CD1c-positive myeloid dendritic cell (primary cell): ENCODE measurements around the gene PITHD1.
"Not testable (repeated sequence)": the region's sequence is repeated elsewhere in the genome, so short reads cannot be mapped to it uniquely, and the experiment has no call there.

Experiments
- DNase-seq: peaks from one replicate; pipeline ENCODE4 v3.0.0-alpha.2; 2016; ENCODE audit errors: extremely low spot score

PITHD1 gene

DNA sequence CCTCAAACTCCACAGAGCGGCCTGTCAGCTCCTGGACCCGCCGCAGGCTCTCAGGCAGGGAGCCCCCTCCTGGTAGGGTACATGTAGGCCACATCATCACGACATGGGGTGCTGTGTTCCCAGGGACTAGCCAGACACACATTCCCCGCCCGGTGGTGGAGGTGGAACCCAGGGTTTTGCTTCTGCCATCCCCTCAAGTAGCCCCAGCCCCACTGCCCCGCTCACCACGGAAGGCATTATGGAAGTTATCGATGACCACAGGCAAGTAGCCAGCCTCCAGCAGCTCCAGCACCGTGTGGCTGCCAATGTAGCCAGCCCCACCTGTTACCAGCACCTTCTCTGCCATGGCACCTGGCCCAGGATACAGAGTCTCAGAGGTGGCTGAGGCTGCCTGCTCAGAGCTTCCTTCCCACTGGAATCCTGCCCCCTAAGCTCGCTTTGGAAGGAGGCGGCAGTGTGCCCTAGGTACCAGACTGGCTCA is 20.5 kb downstream of the PITHD1 start:
- DNase-seq, result no peak

DNA sequence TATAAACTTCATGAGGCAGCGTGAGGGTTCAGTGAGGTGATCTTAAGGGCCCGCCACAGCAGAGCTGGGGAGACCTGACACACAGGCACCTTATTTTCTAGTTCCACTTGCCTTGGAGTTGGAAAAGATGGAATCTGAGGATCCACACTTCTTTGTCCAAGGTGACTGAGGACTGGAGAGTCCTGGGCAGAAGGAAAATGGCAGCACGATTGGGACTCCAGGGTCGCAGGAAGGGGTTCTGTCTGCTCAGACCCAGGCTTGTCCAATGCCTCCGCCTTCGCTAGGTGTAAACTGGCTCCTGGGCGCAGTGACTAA is 21.0 kb downstream of the PITHD1 start:
- no peak for DNase-seq

DNA sequence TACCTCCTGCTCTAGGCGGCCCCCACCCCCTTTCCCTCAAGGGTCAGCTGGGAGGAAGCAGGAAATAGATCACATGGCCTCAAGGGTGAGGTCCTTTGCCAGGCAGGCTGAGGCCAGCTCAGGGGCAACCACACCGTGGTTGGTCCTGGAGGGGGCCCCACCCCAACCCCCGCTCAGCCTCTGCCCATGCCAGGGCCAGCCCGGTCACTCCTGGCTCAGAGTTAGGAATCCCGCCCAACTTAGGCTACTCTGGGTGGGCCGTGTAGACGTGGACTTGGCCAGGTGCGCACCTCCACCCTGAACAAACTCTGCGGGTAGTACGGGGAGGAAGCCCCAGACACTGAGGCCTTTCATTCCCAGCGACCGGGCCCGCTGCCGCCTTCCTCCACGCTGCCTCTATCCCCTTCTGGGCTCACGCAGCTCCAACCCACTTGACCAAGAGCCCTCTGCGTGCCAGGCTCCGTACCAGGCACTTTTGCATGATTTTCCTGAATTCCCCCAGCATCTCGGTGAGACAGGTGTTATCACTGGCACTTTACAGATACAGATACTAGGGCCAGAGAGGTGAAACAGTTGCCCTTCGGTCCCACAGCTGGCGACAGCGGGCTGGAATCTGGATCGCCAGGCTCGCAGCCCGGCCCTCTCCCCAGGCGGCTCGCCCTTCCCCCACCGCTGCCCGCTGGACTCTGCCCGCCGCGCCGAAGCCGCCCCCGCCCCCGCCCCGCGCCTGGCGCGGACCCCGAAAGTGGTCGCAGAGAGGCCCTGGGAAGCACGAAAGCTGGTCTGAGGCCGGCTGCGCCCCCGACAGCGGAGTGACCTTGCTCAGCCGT is 21.6 kb downstream of the PITHD1 start:
- DNase-seq, result peak; percentile 38

GRCh38 chr1:23800400-23801337 is 22.5 kb downstream of the PITHD1 start, which contains the start of gene GALE:
GALE (minus strand) TSS chr1:23800754; CDS start chr1:23799007, 1,747 bp downstream.
- DNase-seq, result peak; percentile 98

DNA sequence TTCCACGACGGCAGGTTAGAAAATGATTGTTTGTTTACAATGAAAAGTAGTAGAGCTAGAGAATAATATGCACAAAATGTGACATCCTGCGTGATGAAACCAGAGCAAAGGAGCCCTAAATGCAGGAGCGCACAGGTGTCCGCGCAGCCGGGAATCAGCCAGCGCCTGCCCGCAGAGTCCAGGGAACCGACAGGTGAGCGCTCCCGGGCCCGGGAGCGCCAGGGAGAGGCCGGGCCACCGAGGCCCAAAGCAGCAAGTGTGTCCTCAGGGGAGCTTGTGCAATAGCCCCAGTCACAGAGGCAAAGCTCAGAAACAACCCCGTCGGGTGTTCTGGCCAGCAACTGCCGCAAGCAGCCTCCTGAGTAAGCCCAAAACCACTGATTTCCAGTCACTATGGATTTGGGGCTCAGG is 23.1 kb downstream of the PITHD1 start:
- DNase-seq, result no peak

- no peak for DNase-seq
Measured at GRCh38 chr1:23801876-23802275, 23.7 kb downstream of the PITHD1 start.

DNA sequence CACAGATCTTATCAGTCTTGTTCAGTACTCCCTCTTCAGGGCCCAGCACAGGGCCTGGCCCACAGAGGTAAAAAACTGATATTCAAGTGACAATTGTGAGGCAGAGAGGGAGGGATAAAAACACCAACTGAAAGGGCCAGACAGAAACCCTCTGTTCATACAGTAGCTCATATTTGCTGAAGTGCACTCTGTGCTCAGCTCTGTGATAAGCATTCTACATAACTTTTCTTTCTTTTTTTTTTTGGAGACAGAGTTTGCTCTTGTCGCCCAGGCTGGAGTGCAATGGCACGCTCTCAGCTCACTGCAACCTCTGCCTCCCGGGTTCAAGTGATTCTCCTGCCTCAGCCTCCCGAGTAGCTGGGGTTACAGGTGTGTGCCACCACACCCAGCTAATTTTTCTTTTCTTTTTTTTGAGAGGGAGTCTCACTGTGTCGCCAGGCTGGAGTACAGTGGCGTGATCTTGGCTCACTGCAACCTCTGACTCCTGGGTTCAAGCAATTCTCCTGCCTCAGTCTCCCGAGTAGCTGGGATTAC is 24.7 kb downstream of the PITHD1 start:
- DNase-seq, result not testable (repeated sequence)

GRCh38 chr1:23803674-23804073 is 25.5 kb downstream of the PITHD1 start:
- DNase-seq, result no peak

DNA sequence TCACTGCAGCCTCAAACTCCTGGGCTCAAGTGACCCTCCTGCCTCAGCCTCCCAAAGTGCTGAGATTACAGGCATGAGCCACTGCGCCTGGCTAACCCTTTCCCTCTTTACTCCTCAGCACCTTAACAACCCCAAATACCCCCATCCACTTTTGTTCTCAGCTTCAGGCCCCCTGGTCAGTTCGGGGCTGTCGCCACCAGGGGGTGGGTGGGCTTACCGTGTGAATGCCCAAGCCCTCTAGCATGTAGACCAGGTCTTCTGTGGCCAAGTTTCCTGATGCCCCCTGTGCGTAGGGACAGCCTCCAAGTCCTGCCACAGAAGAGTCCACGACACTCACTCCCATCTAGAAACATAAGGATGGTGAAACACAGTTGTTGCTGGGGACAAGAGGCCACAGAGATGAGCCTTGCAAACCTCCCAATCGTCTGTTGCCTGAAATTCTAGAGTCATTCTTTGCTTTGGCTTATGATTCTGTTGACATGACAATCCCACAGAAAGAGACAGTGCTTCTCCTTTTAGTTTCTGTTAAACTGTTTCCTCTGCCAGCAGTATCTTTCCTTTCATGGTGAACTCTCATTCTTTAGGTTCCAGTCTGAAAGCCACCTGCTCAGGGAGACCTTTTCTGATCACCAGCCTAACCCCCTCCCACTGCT is 26.1 kb downstream of the PITHD1 start:
- no peak for DNase-seq

DNA sequence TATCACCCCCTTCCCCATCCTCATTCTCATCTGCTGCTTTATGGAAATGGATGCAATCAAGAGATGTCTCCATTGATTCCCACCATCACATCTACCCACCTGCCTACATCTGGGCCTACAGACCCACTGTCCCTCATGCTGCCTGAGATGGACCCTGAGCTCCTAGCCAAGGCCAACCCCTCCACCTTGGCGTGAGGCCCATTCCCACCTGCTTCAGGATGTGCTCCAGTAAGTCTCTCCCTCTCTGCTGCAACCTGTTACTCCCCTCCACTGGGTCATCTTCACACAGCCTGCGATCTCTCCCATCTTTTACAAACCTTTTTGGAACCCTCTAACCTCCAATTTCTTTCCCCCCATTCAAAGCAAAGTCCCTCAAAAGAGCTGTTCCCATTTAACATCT is 26.8 kb downstream of the PITHD1 start:
- DNase-seq, result no peak

DNA sequence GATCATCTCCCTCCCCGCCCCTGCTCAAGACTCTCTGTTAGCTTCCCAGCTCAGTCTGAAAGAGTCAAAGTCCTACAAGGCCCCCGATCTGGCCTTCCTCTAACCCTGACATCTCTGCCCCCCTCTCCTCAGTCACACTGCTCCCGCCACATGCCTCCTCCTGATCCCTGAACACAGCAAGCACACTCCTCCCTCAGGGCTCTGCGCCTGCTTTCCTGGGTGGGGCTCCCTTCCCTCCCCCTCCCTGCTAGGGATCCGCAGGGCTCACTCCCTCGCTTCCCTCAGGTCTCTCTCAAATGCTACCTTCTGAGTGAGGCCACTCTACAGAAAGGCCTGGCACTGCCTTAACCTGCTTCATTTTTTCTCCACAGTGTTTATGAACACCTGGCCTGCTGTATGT is 28.1 kb downstream of the PITHD1 start:
- DNase-seq, result no peak

DNA sequence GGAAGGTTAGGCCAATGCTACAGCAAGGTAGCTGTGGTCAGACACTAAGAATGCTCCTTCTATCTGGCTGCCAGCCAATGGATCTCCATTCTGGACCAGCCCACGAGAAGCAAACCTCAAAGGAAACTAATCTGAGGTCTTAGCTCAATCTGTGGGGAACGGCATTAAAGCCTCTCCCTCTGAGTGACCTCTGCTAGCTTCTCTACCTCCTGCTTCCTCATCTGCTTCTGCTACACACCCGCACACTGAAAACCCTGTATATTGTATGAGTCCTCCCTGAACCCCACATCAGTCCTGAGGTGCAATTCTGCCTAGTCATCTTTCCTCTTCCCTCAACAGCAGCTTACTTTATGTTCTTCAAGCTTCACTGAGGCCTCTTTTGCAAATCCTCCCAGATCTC is 29.2 kb downstream of the PITHD1 start:
- no peak for DNase-seq

GRCh38 chr1:23809751-23810171 is 31.5 kb downstream of the PITHD1 start:
- DNase-seq, result peak; percentile 93

- peak; percentile 87 for DNase-seq
Measured at GRCh38 chr1:23810818-23811540, 32.8 kb downstream of the PITHD1 start.

GRCh38 chr1:23814016-23814415 is 35.8 kb downstream of the PITHD1 start:
- no peak for DNase-seq

- DNase-seq, result no peak
Measured at GRCh38 chr1:23816361-23816760, 38.1 kb downstream of the PITHD1 start.

GRCh38 chr1:23816906-23817305 is 38.7 kb downstream of the PITHD1 start:
- DNase-seq, result no peak

GRCh38 chr1:23817633-23818032 is 39.4 kb downstream of the PITHD1 start:
- DNase-seq, result no peak

- DNase-seq, result no peak
Measured at GRCh38 chr1:23823767-23824166, 45.5 kb downstream of the PITHD1 start.

DNA sequence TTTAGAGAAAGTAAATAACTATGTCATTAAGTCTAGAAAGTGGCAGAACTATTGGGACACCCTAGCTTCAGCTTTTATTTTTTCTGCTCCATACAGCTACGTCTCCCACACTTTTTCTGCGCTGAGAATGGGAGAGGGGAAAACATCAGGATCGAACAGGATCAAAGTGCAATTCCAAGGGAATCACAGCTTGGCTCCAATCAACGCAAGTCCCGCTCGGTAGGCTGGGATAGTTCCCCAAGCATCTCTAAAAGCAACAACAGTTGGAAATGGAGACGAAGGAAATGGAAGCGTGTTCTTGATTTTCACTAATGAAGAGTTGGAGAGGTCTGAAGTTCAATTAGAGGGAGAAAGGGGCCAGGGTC is 46.5 kb downstream of the PITHD1 start:
- no peak for DNase-seq

- DNase-seq, result peak; percentile 97
Measured at GRCh38 chr1:23825076-23825761, 47.0 kb downstream of the PITHD1 start, which contains the start of gene HMGCL. HMGCL (minus strand) TSS chr1:23825429; CDS start chr1:23825415, 14 bp downstream.
